ENCODE measurements around the gene ZNF746. TPM values are rescaled to one million over a fixed set of nuclear protein-coding genes. Genes with fewer than 3 reads are reported as not detected.

ZNF746 gene
- total RNA-seq, 1 experiment from 2014 or later = 17.1 TPM

DNA sequence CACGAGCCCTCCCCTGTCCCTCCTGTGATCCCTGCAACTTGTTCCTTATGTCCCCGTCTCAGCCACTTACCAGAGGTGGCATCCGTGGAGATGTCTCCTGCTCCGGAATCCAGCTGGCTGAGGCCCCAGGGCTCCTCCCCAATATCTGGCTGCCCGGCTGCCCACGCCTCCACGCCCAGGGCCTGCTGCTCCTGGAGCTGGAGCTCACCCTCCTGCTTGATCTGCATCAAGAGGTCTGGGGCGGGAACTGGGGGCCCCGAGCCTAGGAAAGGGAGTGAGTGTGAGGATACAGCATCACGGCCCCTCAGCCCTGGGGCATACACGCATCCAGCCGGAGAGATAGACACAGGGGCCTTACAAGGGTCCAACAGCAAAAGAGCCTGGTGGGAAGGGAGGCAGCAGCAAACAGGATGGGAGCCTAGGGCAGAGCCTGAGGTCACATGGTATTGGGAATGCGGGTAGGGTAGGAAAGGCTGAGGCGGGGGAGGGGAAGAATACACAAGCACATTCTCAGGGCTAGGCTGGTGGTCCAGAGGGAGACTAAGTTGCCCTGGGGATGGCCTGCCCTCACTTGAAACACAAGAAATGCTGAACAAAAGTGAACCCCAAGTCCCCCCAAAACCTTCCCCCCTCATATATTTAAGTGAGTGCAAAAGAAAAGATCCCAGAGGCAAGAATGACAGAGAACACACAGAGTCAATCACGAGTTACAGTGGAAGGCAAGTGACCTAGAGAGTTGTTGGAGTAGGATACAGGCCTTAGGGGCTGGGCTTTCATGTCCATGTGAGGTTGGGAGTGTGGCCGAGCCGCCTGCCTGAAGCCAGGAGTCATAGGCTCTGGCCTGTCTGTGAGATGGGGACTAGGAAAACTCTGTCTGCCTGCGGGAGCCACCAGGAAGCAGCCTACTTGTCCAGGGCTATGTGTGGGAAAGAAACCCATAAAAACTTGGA lies 19.8 kb downstream of the ZNF746 start (continued):
- peak; percentile 81 for TF ChIP-seq USF1 (CRISPR knock-in tag; IDR thresholded peaks at IDR 0.05)
- TF ChIP-seq, protein P1, sequence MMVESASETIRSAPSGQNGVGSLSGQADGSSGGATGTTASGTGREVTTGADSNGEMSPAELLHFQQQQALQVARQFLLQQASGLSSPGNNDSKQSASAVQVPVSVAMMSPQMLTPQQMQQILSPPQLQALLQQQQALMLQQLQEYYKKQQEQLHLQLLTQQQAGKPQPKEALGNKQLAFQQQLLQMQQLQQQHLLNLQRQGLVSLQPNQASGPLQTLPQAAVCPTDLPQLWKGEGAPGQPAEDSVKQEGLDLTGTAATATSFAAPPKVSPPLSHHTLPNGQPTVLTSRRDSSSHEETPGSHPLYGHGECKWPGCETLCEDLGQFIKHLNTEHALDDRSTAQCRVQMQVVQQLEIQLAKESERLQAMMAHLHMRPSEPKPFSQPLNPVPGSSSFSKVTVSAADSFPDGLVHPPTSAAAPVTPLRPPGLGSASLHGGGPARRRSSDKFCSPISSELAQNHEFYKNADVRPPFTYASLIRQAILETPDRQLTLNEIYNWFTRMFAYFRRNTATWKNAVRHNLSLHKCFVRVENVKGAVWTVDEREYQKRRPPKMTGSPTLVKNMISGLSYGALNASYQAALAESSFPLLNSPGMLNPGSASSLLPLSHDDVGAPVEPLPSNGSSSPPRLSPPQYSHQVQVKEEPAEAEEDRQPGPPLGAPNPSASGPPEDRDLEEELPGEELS (CRISPR knock-in tag; IDR thresholded peaks at IDR 0.05) = no peak
- TF ChIP-seq ESRRA (CRISPR knock-in tag; IDR thresholded peaks at IDR 0.05; ENCODE audit: borderline replicate concordance) = no peak
- TF ChIP-seq, protein P2, sequence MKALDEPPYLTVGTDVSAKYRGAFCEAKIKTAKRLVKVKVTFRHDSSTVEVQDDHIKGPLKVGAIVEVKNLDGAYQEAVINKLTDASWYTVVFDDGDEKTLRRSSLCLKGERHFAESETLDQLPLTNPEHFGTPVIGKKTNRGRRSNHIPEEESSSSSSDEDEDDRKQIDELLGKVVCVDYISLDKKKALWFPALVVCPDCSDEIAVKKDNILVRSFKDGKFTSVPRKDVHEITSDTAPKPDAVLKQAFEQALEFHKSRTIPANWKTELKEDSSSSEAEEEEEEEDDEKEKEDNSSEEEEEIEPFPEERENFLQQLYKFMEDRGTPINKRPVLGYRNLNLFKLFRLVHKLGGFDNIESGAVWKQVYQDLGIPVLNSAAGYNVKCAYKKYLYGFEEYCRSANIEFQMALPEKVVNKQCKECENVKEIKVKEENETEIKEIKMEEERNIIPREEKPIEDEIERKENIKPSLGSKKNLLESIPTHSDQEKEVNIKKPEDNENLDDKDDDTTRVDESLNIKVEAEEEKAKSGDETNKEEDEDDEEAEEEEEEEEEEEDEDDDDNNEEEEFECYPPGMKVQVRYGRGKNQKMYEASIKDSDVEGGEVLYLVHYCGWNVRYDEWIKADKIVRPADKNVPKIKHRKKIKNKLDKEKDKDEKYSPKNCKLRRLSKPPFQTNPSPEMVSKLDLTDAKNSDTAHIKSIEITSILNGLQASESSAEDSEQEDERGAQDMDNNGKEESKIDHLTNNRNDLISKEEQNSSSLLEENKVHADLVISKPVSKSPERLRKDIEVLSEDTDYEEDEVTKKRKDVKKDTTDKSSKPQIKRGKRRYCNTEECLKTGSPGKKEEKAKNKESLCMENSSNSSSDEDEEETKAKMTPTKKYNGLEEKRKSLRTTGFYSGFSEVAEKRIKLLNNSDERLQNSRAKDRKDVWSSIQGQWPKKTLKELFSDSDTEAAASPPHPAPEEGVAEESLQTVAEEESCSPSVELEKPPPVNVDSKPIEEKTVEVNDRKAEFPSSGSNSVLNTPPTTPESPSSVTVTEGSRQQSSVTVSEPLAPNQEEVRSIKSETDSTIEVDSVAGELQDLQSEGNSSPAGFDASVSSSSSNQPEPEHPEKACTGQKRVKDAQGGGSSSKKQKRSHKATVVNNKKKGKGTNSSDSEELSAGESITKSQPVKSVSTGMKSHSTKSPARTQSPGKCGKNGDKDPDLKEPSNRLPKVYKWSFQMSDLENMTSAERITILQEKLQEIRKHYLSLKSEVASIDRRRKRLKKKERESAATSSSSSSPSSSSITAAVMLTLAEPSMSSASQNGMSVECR (CRISPR knock-in tag; IDR thresholded peaks at IDR 0.05; ENCODE audit: borderline replicate concordance) = no peak
- TF ChIP-seq MYBL2 (CRISPR knock-in tag; IDR thresholded peaks at IDR 0.05) = no peak
- TF ChIP-seq MXD4 (CRISPR knock-in tag; IDR thresholded peaks at IDR 0.05; ENCODE audit: borderline replicate concordance) = no peak
- TF ChIP-seq ZNF219 (CRISPR knock-in tag; IDR thresholded peaks at IDR 0.05; ENCODE audit: borderline replicate concordance) = no peak
- no peak for TF ChIP-seq CREM (CRISPR knock-in tag; IDR thresholded peaks at IDR 0.05)
- no peak for TF ChIP-seq ZNF138 (CRISPR knock-in tag; conservative IDR thresholded peaks at IDR 0.05)
- no peak for TF ChIP-seq GTF2I (CRISPR knock-in tag; conservative IDR thresholded peaks at IDR 0.05)
- no peak for TF ChIP-seq SP1 (CRISPR knock-in tag; conservative IDR thresholded peaks at IDR 0.05)
- TF ChIP-seq, protein P3, sequence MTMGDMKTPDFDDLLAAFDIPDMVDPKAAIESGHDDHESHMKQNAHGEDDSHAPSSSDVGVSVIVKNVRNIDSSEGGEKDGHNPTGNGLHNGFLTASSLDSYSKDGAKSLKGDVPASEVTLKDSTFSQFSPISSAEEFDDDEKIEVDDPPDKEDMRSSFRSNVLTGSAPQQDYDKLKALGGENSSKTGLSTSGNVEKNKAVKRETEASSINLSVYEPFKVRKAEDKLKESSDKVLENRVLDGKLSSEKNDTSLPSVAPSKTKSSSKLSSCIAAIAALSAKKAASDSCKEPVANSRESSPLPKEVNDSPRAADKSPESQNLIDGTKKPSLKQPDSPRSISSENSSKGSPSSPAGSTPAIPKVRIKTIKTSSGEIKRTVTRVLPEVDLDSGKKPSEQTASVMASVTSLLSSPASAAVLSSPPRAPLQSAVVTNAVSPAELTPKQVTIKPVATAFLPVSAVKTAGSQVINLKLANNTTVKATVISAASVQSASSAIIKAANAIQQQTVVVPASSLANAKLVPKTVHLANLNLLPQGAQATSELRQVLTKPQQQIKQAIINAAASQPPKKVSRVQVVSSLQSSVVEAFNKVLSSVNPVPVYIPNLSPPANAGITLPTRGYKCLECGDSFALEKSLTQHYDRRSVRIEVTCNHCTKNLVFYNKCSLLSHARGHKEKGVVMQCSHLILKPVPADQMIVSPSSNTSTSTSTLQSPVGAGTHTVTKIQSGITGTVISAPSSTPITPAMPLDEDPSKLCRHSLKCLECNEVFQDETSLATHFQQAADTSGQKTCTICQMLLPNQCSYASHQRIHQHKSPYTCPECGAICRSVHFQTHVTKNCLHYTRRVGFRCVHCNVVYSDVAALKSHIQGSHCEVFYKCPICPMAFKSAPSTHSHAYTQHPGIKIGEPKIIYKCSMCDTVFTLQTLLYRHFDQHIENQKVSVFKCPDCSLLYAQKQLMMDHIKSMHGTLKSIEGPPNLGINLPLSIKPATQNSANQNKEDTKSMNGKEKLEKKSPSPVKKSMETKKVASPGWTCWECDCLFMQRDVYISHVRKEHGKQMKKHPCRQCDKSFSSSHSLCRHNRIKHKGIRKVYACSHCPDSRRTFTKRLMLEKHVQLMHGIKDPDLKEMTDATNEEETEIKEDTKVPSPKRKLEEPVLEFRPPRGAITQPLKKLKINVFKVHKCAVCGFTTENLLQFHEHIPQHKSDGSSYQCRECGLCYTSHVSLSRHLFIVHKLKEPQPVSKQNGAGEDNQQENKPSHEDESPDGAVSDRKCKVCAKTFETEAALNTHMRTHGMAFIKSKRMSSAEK (CRISPR knock-in tag; IDR thresholded peaks at IDR 0.05; ENCODE audit: borderline replicate concordance) = no peak
- no peak for TF ChIP-seq ETV6 (CRISPR knock-in tag; IDR thresholded peaks at IDR 0.05)
- TF ChIP-seq EMX1 (CRISPR knock-in tag; IDR thresholded peaks at IDR 0.05) = no peak
- peak; percentile 38; the same call in 1 of the 2 replicates for TF ChIP-seq FOXP1 (CRISPR knock-in tag; IDR thresholded peaks at IDR 0.05; ENCODE audit: borderline replicate concordance)
- TF ChIP-seq ZNF121 (CRISPR knock-in tag; IDR thresholded peaks at IDR 0.05) = no peak
- no peak for TF ChIP-seq NR3C1 (CRISPR knock-in tag; conservative IDR thresholded peaks at IDR 0.05; ENCODE audit: low read depth)
- no peak for TF ChIP-seq IRF1 (CRISPR knock-in tag; IDR thresholded peaks at IDR 0.05)
